ENCODE results near the gene HEXB. TPM values are rescaled to one million over a fixed set of nuclear protein-coding genes. Genes with fewer than 3 reads are reported as not detected.

Gene HEXB
- total and polyA plus RNA-seq, 11 donors: 71.3 to 278 (median 106) TPM

GRCh38 chr5:74642543-74642863 lies 42.5 kb upstream of the HEXB start:
- no peak for TF ChIP-seq CTCF (IDR thresholded peaks at IDR 0.05)
- no peak for TF ChIP-seq POLR2A (IDR thresholded peaks at IDR 0.05)
- H3K4me1 ChIP-seq: peaks cover 0 to 51% (median 19%) of the 10 kb centered on the region in 12 donors
- no peak for DNase-seq
- peak overlapping the region in 1 of 12 donors; percentile 74 for H3K4me3 ChIP-seq
- H3K27me3 ChIP-seq: no peaks in the 10 kb centered on the region
- H3K27ac ChIP-seq: peak overlapping the region in 5 of 12 donors; percentile 38 to 96 (median 91)
- no peaks in the 10 kb centered on the region for H3K36me3 ChIP-seq
- no peaks in the 10 kb centered on the region for H3K9me3 ChIP-seq
- WGBS, 4 donors: 75 to 83% (median 81%) methylated on average over 6 of the region's 6 CpGs
- intact Hi-C loops (cut with DNase I): loop anchor here (2.0 to 10.0 kb wide), 17 partner anchors 105 to 1048 kb away; no protein-coding TSS in a partner anchor
- no peak for ATAC-seq

- no peak for TF ChIP-seq CTCF (IDR thresholded peaks at IDR 0.05)
- TF ChIP-seq POLR2A (IDR thresholded peaks at IDR 0.05): no peak
- Histone ChIP-seq H3K4me3 (no peak overlapping the region), H3K27ac (peak overlapping the region in 8 of 12 donors; percentile 3 to 96 (median 42)), H3K4me1 (peaks cover 0 to 47% (median 17%) of the 10 kb centered on the region in 12 donors), H3K27me3 (no peaks in the 10 kb centered on the region), H3K9me3 (no peaks in the 10 kb centered on the region), H3K36me3 (no peaks in the 10 kb centered on the region)
- ATAC-seq (peak in 3 of 4 donors; percentile 35 to 55 (median 46)), DNase-seq (peak in 3 of 5 donors; percentile 25 to 48 (median 32))
- intact Hi-C loops (cut with DNase I): loop anchor here (1.0 to 10.0 kb wide), 18 partner anchors 106 to 1048 kb away; no protein-coding TSS in a partner anchor
- 45 to 53% (median 49%) methylated on average over 4 of the region's 4 CpGs for WGBS, 4 donors
Measured at GRCh38 chr5:74643111-74643562, 41.9 kb upstream of the HEXB start.

GRCh38 chr5:74647096-74647495 lies 37.9 kb upstream of the HEXB start:
- no peak overlapping the region for H3K27ac ChIP-seq
- H3K36me3 ChIP-seq: no peaks in the 10 kb centered on the region
- DNase-seq: no peak
- 75 to 88% (median 80%) methylated on average over 1 of the region's 1 CpG for WGBS, 4 donors
- intact Hi-C loops (cut with DNase I): loop anchor here in 9 of 10 donors (5.0 to 10.0 kb wide), 11 partner anchors 252 to 1060 kb away; no protein-coding TSS in a partner anchor
- H3K9me3 ChIP-seq: no peaks in the 10 kb centered on the region
- no peak overlapping the region for H3K4me3 ChIP-seq
- H3K4me1 ChIP-seq: peaks cover 0 to 34% (median 15%) of the 10 kb centered on the region in 12 donors
- TF ChIP-seq CTCF (IDR thresholded peaks at IDR 0.05) (no peak), POLR2A (IDR thresholded peaks at IDR 0.05) (no peak)
- no peak for ATAC-seq
- no peaks in the 10 kb centered on the region for H3K27me3 ChIP-seq

GRCh38 chr5:74648835-74649293 lies 36.2 kb upstream of the HEXB start:
- DNase-seq: peak in 1 of 5 donors; percentile 35
- Histone ChIP-seq H3K4me1 (peaks cover 0 to 16% (median 5%) of the 10 kb centered on the region in 12 donors), H3K9me3 (no peaks in the 10 kb centered on the region), H3K36me3 (no peaks in the 10 kb centered on the region), H3K27ac (no peak overlapping the region), H3K27me3 (no peaks in the 10 kb centered on the region), H3K4me3 (peak overlapping the region in 2 of 12 donors; percentile 10 to 12)
- peak; percentile 58 to 84 (median 78) for TF ChIP-seq CTCF (IDR thresholded peaks at IDR 0.05)
- TF ChIP-seq POLR2A (IDR thresholded peaks at IDR 0.05): no peak
- intact Hi-C loops (cut with DNase I): loop anchor here in 9 of 10 donors (1.0 to 10.0 kb wide), 15 partner anchors 254 to 1062 kb away; no protein-coding TSS in a partner anchor
- ATAC-seq: peak; percentile 67 to 95 (median 88)
- 10 to 17% (median 15%) methylated on average over 6 of the region's 6 CpGs for WGBS, 4 donors
